ENCODE data around the gene RABGAP1L.
"Not testable (repeated sequence)": the region's sequence is repeated elsewhere in the genome, so short reads cannot be mapped to it uniquely, and the experiment has no call there.

The RABGAP1L gene

GRCh38 chr1:174445351-174445750, 286.0 kb downstream of the RABGAP1L start:
- no peak for DNase-seq (ENCODE audit: low spot score)

GRCh38 chr1:174445817-174446216, 286.5 kb downstream of the RABGAP1L start:
- DNase-seq (ENCODE audit: low spot score): no peak

GRCh38 chr1:174447866-174448530, 288.7 kb downstream of the RABGAP1L start, which contains the start of gene GPR52:
GPR52 (plus strand) TSS chr1:174447964; CDS start chr1:174448112, 148 bp downstream.
- no peak for DNase-seq (ENCODE audit: low spot score)

DNA sequence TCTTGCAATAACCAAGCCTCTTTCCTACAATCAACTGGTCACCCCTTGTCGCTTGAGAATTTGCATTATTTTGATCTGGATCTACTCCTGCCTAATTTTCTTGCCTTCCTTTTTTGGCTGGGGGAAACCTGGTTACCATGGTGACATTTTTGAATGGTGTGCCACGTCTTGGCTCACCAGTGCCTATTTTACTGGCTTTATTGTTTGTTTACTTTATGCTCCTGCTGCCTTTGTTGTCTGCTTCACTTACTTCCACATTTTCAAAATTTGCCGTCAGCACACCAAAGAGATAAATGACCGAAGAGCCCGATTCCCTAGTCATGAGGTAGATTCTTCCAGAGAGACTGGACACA, 289.2 kb downstream of the RABGAP1L start:
- no peak for DNase-seq (ENCODE audit: low spot score)

GRCh38 chr1:174448974-174449373, 289.7 kb downstream of the RABGAP1L start:
- no peak for DNase-seq (ENCODE audit: low spot score)

DNA sequence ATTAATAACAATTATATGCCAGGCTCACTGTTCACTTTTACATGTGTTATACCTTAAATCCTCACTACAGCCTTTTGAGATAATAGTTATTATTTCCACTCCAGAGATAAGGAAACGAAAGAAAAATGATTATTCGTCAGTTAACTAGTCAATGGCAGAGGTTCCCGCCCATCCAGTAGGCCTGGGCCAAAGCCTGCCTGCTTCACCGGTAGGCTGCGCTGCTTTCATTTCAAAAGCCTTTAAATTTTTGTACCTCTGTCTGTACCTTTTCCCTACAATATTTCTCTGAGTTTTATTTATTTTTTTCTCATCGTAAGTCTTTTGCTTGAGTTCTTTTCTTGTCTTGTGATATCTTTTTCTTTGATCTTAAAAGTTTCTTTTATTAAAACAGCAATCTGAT, 292.1 kb downstream of the RABGAP1L start:
- DNase-seq (ENCODE audit: low spot score): no peak

DNA sequence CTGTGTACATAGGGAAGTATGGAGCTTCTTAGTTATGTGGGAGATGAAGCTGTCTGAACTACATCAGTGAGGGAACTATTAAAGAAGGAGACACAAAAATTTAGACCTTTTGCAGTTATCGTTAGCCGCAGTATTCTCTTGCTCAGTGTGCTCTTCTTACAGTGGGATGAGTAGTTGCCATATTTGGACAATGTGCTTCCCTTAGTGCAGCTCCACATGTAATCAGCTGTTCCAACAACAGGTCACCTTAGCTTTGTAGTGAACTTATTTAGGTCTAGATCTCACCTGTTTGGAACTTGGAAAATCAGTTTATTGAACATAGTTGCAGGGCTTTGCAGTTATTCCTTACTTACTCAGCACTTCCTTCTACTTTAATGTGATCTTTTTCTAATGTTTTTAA, 306.5 kb downstream of the RABGAP1L start:
- no peak for DNase-seq (ENCODE audit: low spot score)

DNA sequence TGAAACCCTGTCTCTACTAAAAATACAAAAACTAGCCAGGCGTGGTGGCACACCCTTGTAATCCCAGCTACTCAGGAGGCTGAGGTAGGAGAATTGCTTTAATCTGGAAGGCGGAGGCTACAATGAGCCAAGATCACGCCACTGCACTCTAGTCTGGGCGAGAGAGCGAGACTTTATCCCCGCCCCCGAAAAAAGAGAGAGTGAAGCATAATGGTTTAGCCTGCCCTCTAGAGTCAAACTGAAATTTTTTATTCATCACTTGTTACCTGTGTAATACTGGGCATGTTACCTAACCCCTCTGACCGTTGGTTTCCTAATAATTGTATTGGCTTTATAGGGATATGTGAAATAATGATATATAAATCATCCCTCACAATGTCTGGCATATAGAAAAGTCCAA, 307.3 kb downstream of the RABGAP1L start:
- no peak for DNase-seq (ENCODE audit: low spot score)

- no peak for DNase-seq (ENCODE audit: low spot score)
These were observed 309.7 kb downstream of the RABGAP1L start for GRCh38 chr1:174469052-174469451.

DNA sequence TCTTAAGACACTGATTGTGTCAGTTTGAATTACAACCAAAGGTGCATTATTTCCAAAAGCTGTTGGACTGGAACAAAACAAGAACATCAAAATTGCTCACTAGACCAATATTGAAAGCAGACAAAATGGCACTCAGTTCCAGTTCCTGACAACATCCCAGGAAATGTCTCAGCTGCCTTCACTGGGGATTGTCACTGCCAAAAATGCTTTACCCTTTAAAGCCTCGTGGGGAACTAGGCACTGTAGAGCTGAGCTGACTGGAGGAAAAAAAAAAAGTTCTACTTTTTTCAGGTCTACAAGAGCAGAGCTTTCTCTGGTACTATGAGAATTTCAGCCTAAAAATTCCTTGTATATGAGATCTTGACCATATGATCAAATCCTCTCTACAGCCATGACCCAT, 310.4 kb downstream of the RABGAP1L start:
- DNase-seq (ENCODE audit: low spot score): peak; percentile 11

- DNase-seq (ENCODE audit: low spot score): no peak
These were observed 320.0 kb downstream of the RABGAP1L start for GRCh38 chr1:174479281-174479680.

- DNase-seq (ENCODE audit: low spot score): no peak
These were observed 321.0 kb downstream of the RABGAP1L start for GRCh38 chr1:174480324-174480723.

DNA sequence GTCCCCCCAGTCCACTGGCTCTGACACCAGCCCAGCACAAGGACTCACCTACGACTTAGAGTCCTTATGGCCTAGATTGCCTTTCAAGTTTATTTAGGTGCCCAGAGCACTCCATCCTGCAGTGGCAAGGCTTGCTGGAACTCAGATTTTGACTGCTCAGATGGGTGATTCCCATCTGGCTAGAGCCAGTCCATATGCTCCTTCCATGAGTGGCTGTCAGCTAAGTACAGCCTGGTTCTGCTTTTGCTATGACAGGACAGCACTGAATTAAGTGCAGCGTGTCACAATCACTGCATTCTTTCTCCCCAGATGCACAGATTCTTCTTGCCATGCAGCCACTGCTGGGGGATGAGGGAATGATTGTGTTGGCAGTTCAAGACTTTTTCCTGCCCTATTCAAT, 332.3 kb downstream of the RABGAP1L start:
- DNase-seq (ENCODE audit: low spot score): no peak

DNA sequence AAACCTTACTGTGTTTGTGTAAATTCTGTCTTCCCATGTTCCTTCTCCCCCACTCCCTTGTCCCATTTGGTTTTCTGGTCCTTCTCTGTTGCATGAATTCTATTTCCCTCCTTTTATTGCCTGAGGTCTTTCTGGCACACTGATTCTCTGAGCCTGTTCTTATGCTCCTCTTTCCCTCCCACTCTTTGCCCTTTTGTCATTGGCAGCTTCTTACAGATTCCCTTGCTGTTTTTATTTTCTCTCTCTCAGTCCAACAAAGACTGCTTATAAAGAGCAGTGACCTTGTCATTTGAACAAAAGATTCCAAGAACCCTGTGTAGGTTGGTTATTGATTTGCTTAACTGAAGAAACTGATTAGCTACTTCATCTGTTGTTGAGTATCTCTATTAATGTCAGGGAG, 338.2 kb downstream of the RABGAP1L start:
- no peak for DNase-seq (ENCODE audit: low spot score)

- not testable (repeated sequence) for DNase-seq (ENCODE audit: low spot score)
These were observed 357.4 kb downstream of the RABGAP1L start for GRCh38 chr1:174516755-174517154.

- DNase-seq (ENCODE audit: low spot score): no peak
These were observed 360.5 kb downstream of the RABGAP1L start for GRCh38 chr1:174519844-174520243.

GRCh38 chr1:174531751-174532150, 372.4 kb downstream of the RABGAP1L start:
- no peak for DNase-seq (ENCODE audit: low spot score)

DNA sequence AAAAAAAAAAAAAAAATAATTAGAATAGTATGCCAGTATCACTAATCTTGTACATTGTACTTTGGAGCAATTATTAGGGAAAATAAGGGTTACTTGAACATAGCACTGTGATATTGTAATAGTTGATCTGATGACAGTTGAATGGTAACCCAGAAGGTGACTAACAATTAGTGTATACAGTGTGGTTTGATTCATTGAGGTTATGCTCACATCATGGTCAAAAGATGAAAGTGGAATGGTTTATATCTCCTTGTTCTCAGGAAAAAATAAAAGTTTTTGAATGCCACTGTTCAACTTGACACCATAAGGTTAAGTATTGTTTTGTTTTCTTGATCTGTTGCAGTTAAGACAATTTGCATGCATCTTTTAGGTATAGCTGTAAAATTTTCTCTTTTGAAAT, 375.5 kb downstream of the RABGAP1L start:
- DNase-seq (ENCODE audit: low spot score): peak; percentile 4

- no peak for DNase-seq (ENCODE audit: low spot score)
These were observed 375.9 kb downstream of the RABGAP1L start for GRCh38 chr1:174535207-174535606.

- DNase-seq (ENCODE audit: low spot score): not testable (repeated sequence)
These were observed 384.1 kb downstream of the RABGAP1L start for GRCh38 chr1:174543421-174543820.

- no peak for DNase-seq (ENCODE audit: low spot score)
These were observed 391.0 kb downstream of the RABGAP1L start for GRCh38 chr1:174550296-174550695.

DNA sequence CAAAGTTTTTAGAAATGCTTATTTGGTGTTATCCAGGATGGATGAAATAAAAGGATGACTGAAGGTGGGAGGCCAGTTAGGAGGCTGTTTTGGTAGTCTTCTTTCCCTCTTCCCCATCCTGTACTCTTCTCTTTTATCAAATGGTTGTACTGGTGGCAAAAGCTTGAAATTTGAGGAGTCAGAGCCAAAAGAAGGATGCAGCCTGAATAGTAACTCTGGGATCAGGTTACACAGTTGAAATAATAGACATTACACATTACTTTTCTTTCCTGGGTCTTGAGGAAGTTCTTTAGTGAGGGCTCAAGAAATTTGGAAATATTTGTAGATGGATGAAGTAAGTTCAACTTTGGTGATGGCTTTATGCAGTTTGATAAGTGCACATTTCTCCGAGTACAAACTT, 397.1 kb downstream of the RABGAP1L start:
- DNase-seq (ENCODE audit: low spot score): no peak

DNA sequence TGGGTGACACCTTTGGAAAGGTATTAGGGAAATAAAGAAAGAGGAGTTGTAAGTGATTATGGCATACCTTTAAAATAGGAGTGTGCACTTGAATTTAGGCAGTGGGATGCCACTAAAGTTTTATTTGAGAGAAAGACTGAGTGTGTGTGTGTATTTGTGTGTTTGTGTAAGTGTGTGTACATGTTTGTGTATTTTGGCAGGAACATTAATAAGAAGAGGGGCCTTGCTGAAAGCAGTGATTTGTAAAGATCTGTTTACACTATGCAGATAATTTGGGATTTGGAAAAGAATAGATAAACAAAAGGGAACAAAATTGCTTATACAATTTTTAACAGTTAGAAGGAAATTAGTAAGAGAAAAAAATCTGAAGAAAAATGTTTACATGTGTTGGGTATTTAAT, 409.2 kb downstream of the RABGAP1L start:
- no peak for DNase-seq (ENCODE audit: low spot score)

DNA sequence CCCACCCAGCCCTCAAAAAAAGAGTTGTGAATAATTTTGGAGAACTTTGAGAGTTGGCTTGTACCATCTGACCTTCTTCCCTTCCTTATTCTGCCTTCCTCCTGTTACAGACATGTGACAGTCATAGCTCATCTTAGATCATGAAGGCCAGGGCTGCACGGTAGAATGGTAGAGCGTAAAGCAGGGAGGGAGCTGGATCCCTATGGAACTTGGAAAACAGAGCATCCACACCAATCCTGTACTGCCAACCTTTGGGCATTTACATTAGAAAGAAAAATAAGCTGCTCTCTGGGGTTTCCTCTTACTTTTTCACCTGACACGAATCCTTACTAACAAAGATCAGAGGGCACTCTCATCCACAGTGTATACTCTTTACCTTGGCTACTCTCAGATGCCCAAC, 409.9 kb downstream of the RABGAP1L start:
- no peak for DNase-seq (ENCODE audit: low spot score)
